CD4-positive, CD25-positive, alpha-beta regulatory T cell (primary cell): ENCODE data around the gene CATSPERB. TPM values are rescaled to one million over a fixed set of nuclear protein-coding genes. Genes with fewer than 3 reads are reported as not detected.
"Not testable (repeated sequence)": the region's sequence is repeated elsewhere in the genome, so short reads cannot be mapped to it uniquely, and the experiment has no call there.

Experiments
- ATAC-seq, 2 donors: fragments of 150-1000 bp; cut with Tn5 transposase; one replicate each; pipeline ENCODE4 v1.10.0; 2021; ENCODE audit warnings: low read depth in 2 of 2, moderate number of reproducible peaks in 2 of 2, moderate library complexity in 1 of 2
- DNase-seq, 3 donors: peaks; one replicate each; pipeline versions ENCODE4 v3.0.0 to v3.0.0-alpha.2; 2012 to 2022; ENCODE audit warnings: mixed read lengths in 1 of 3
- H3K27ac ChIP-seq: one replicate; pipeline ENCODE4 v1.7.0; 2013; ENCODE audit warnings: mild to moderate bottlenecking, low read length; ENCODE audit not compliant: insufficient read depth, poor library complexity, severe bottlenecking
- H3K27me3 ChIP-seq: one replicate; pipeline ENCODE4 v1.7.0; 2013; ENCODE audit warnings: low read length; ENCODE audit not compliant: control insufficient read depth, insufficient read depth
- H3K36me3 ChIP-seq: one replicate; pipeline ENCODE4 v1.7.0; 2013; ENCODE audit warnings: mild to moderate bottlenecking, low read length, moderate library complexity; ENCODE audit not compliant: control insufficient read depth, insufficient read depth
- H3K4me1 ChIP-seq: 2 replicates; pipeline ENCODE4 v1.7.0; 2013; ENCODE audit warnings: mild to moderate bottlenecking, low read length; ENCODE audit not compliant: insufficient read depth, control insufficient read depth, poor library complexity, severe bottlenecking
- H3K4me3 ChIP-seq: one replicate; pipeline ENCODE4 v1.7.0; 2013; ENCODE audit warnings: low read depth, mild to moderate bottlenecking, low read length, moderate library complexity
- H3K9me3 ChIP-seq, 2 experiments: 1 replicate in 1 of 2; 2 replicates in 1 of 2; pipeline ENCODE4 v1.7.0; 2013; ENCODE audit warnings: low read length in 2 of 2, mild to moderate bottlenecking in 1 of 2, moderate library complexity in 1 of 2; ENCODE audit not compliant: control insufficient read depth in 2 of 2
- H3K27ac Mint-ChIP-seq, 3 donors: one replicate each; pipeline ENCODE4 v1.8.0; 2020 to 2022; ENCODE audit warnings: mild to moderate bottlenecking in 3 of 3, mixed read lengths in 3 of 3, moderate library complexity in 2 of 3
- H3K27me3 Mint-ChIP-seq: one replicate; pipeline ENCODE4 v1.8.0; 2022; ENCODE audit warnings: mild to moderate bottlenecking, mixed read lengths
- H3K36me3 Mint-ChIP-seq: one replicate; pipeline ENCODE4 v1.8.0; 2020; ENCODE audit warnings: mixed read lengths
- H3K4me1 Mint-ChIP-seq, 4 donors: one replicate each; pipeline ENCODE4 v1.8.0; 2020 to 2022; ENCODE audit warnings: mixed read lengths in 4 of 4, mild to moderate bottlenecking in 1 of 4
- H3K4me3 Mint-ChIP-seq, 4 donors: one replicate each; pipeline ENCODE4 v1.8.0; 2020 to 2022; ENCODE audit warnings: mild to moderate bottlenecking in 4 of 4, mixed read lengths in 4 of 4, moderate library complexity in 3 of 4
- H3K9me3 Mint-ChIP-seq, 7 donors: one replicate each; pipeline ENCODE4 v1.8.0; 2020 to 2022; ENCODE audit warnings: mixed read lengths in 7 of 7, mild to moderate bottlenecking in 3 of 7, moderate library complexity in 2 of 7
- polyA plus RNA-seq, 4 donors: library from polyadenylated mRNA; unstranded; fragments of 300-500 nt; fragmentation: Illumina TruSeq; gene quantifications; one replicate each; pipeline ENCODE4 v1.2.3, GENCODE V29; 2021
- total RNA-seq: library from RNA; stranded (reverse); gene quantifications from one replicate; pipeline ENCODE4 v1.2.3, GENCODE V29; 2022

Gene CATSPERB
- total and polyA plus RNA-seq, 5 donors from 2014 or later = 0.24 to 2.7 TPM; not detected in 3

GRCh38 chr14:91744068-91744480 is 12.2 kb upstream of the CATSPERB start:
- no peaks in the 10 kb centered on the region for H3K4me1 ChIP-seq
- H3K9me3 ChIP-seq = no peaks in the 10 kb centered on the region
- Mint-ChIP-seq H3K27ac (no peak overlapping the region), H3K9me3 (peaks cover 0 to 5% (median 0%) of the 10 kb centered on the region in 7 donors), H3K4me1 (peaks cover 0 to 6% (median 0%) of the 10 kb centered on the region in 4 donors), H3K4me3 (no peak overlapping the region), H3K27me3 (peaks cover 20% of the 10 kb centered on the region), H3K36me3 (no peaks in the 10 kb centered on the region)
- no peak overlapping the region for H3K4me3 ChIP-seq
- peaks cover 2% of the 10 kb centered on the region for H3K27me3 ChIP-seq
- H3K27ac ChIP-seq = no peak overlapping the region
- ATAC-seq = no peak
- no peak for DNase-seq
- H3K36me3 ChIP-seq = no peaks in the 10 kb centered on the region

- no peak overlapping the region for H3K4me3 ChIP-seq
- H3K36me3 ChIP-seq = no peaks in the 10 kb centered on the region
- Mint-ChIP-seq H3K27ac (no peak overlapping the region), H3K4me3 (no peak overlapping the region), H3K27me3 (peaks cover 21% of the 10 kb centered on the region), H3K9me3 (peaks cover 0 to 5% (median 1%) of the 10 kb centered on the region in 7 donors), H3K4me1 (peaks cover 0 to 6% (median 0%) of the 10 kb centered on the region in 4 donors), H3K36me3 (no peaks in the 10 kb centered on the region)
- DNase-seq (no peak), ATAC-seq (no peak)
- H3K4me1 ChIP-seq = no peaks in the 10 kb centered on the region
- no peak overlapping the region for H3K27ac ChIP-seq
- peaks cover 2% of the 10 kb centered on the region for H3K27me3 ChIP-seq
- no peaks in the 10 kb centered on the region for H3K9me3 ChIP-seq
These were observed 11.4 kb upstream of the CATSPERB start for GRCh38 chr14:91743305-91743653.

GRCh38 chr14:91742621-91743304 is 10.9 kb upstream of the CATSPERB start:
- H3K4me1 Mint-ChIP-seq = peaks cover 0 to 6% (median 0%) of the 10 kb centered on the region in 4 donors
- ATAC-seq = no peak
- H3K9me3 Mint-ChIP-seq = peaks cover 0 to 5% (median 1%) of the 10 kb centered on the region in 7 donors

GRCh38 chr14:91739867-91740266 is 8.0 kb upstream of the CATSPERB start:
- H3K4me1 ChIP-seq, H3K36me3 ChIP-seq, H3K27me3 ChIP-seq, H3K4me3 ChIP-seq, DNase-seq, H3K4me1 Mint-ChIP-seq, H3K4me3 Mint-ChIP-seq, H3K27ac Mint-ChIP-seq, H3K36me3 Mint-ChIP-seq, H3K9me3 ChIP-seq, H3K27ac ChIP-seq, ATAC-seq, H3K9me3 Mint-ChIP-seq: not testable (repeated sequence)
- peaks cover 22% of the 10 kb centered on the region for H3K27me3 Mint-ChIP-seq

More at GRCh38 chr14:91742621-91743304, 10.9 kb upstream of the CATSPERB start:
- Histone ChIP-seq H3K4me1 (no peaks in the 10 kb centered on the region), H3K9me3 (no peaks in the 10 kb centered on the region), H3K27ac (no peak overlapping the region), H3K4me3 (no peak overlapping the region), H3K27me3 (peaks cover 2% of the 10 kb centered on the region), H3K36me3 (no peaks in the 10 kb centered on the region)
- Mint-ChIP-seq H3K27ac (no peak overlapping the region), H3K27me3 (peaks cover 22% of the 10 kb centered on the region), H3K36me3 (no peaks in the 10 kb centered on the region), H3K4me3 (no peak overlapping the region)
- no peak for DNase-seq

GRCh38 chr14:91737619-91738018 is 5.7 kb upstream of the CATSPERB start:
- Mint-ChIP-seq H3K27ac (no peak overlapping the region), H3K27me3 (peaks cover 25% of the 10 kb centered on the region), H3K4me1 (no peaks in the 10 kb centered on the region), H3K4me3 (no peak overlapping the region), H3K36me3 (peaks cover 5% of the 10 kb centered on the region), H3K9me3 (peaks cover 0 to 5% (median 0%) of the 10 kb centered on the region in 7 donors)
- Histone ChIP-seq H3K27ac (no peak overlapping the region), H3K4me3 (no peak overlapping the region), H3K4me1 (no peaks in the 10 kb centered on the region), H3K36me3 (no peaks in the 10 kb centered on the region), H3K9me3 (no peaks in the 10 kb centered on the region), H3K27me3 (peaks cover 2% of the 10 kb centered on the region)
- DNase-seq = no peak
- ATAC-seq = no peak

GRCh38 chr14:91732859-91733477 is 1.1 kb upstream of the CATSPERB start:
- peaks cover 0 to 2% (median 0%) of the 10 kb centered on the region in 7 donors for H3K9me3 Mint-ChIP-seq
- H3K4me3 Mint-ChIP-seq = no peak overlapping the region
- no peaks in the 10 kb centered on the region for H3K4me1 ChIP-seq
- H3K4me3 ChIP-seq = no peak overlapping the region
- ATAC-seq = no peak
- no peaks in the 10 kb centered on the region for H3K9me3 ChIP-seq
- H3K4me1 Mint-ChIP-seq = no peaks in the 10 kb centered on the region
- H3K27ac ChIP-seq = no peak overlapping the region
- H3K36me3 Mint-ChIP-seq = peaks cover 5% of the 10 kb centered on the region
- DNase-seq = no peak
- H3K27me3 ChIP-seq = peaks cover 4% of the 10 kb centered on the region
- no peak overlapping the region for H3K27ac Mint-ChIP-seq
- peaks cover 28% of the 10 kb centered on the region for H3K27me3 Mint-ChIP-seq
- no peaks in the 10 kb centered on the region for H3K36me3 ChIP-seq

GRCh38 chr14:91732439-91732838 is 553 bp upstream of the CATSPERB start:
- Histone ChIP-seq H3K36me3 (no peaks in the 10 kb centered on the region), H3K4me3 (no peak overlapping the region), H3K4me1 (no peaks in the 10 kb centered on the region), H3K27me3 (peaks cover 4% of the 10 kb centered on the region), H3K9me3 (no peaks in the 10 kb centered on the region), H3K27ac (no peak overlapping the region)
- Mint-ChIP-seq H3K27me3 (peaks cover 28% of the 10 kb centered on the region), H3K36me3 (peaks cover 5% of the 10 kb centered on the region), H3K4me1 (no peaks in the 10 kb centered on the region), H3K27ac (no peak overlapping the region), H3K9me3 (peaks cover 0 to 2% (median 0%) of the 10 kb centered on the region in 7 donors), H3K4me3 (no peak overlapping the region)
- no peak for DNase-seq
- ATAC-seq = no peak

GRCh38 chr14:91731018-91731417 is 868 bp downstream of the CATSPERB start:
- Histone ChIP-seq H3K27me3 (peaks cover 4% of the 10 kb centered on the region), H3K27ac (no peak overlapping the region), H3K9me3 (no peaks in the 10 kb centered on the region), H3K4me3 (no peak overlapping the region), H3K4me1 (no peaks in the 10 kb centered on the region), H3K36me3 (no peaks in the 10 kb centered on the region)
- Mint-ChIP-seq H3K27ac (no peak overlapping the region), H3K4me3 (no peak overlapping the region), H3K27me3 (peaks cover 16% of the 10 kb centered on the region), H3K36me3 (no peaks in the 10 kb centered on the region), H3K4me1 (no peaks in the 10 kb centered on the region), H3K9me3 (peaks cover 0 to 2% (median 0%) of the 10 kb centered on the region in 7 donors)
- ATAC-seq (no peak), DNase-seq (no peak)
